ENCODE measurements around the gene GLB1L3.

GLB1L3 gene

DNA sequence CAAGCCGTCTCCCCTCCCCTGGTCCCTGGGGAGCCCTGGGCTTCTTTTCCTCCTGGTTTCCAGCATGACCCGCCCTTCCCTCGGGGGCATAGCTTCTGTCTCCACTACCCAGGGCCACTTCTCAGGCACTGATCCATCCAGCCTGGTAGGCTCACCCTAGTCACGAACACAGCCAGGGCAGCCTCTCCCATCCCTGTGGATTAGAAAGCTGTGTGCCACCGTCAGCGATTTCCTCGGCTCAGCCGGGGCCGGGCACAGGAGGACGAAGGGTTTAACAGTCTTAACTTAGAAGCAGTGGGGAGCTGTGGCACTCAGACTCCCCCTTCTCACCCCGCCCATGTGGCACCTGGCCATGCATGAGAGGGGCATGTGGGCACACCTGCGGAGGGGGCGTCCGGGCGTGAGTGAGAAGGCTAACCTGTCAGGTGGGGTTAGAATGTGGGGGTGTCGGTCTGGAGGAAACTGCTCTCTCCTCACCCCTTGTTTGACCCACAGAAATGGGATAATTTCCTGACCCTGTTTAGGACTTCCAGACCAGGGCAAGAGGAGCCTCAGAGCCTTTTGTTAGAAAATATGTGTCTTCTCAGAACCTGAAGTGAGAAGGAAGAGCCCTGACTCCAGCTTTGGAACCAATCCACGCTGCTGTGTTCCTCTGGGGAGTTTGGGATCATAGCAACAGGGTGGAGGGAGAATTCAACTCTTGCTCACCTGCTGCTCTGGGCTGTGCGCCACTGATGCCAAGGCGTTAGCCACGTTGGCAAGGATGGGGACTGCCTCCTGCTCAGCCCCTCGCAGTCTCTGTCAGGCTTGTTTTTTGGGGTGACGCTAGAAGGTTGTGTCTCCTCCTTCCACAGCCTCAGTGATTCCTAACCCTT lies 70.2 kb downstream of the GLB1L3 start:
- no peak for DNase-seq

DNA sequence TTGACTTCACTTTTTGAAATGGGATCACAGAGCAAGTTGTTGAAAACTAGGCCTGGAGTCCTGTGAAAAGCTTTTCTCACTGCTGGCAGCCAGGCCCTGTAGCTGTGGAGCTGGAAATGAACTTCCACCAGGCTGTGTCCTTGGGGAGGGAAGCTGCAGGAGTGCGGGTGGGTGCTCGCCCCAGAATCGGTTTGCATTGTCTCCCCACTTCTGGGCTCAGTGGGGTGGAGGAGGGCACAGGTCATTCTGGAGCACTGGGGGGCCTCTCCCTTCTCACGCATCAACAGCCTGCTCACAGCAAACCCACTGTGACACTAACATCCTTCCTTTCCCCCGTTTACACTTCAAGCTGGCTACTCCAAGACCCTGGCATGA lies 70.8 kb downstream of the GLB1L3 start:
- no peak for DNase-seq

DNA sequence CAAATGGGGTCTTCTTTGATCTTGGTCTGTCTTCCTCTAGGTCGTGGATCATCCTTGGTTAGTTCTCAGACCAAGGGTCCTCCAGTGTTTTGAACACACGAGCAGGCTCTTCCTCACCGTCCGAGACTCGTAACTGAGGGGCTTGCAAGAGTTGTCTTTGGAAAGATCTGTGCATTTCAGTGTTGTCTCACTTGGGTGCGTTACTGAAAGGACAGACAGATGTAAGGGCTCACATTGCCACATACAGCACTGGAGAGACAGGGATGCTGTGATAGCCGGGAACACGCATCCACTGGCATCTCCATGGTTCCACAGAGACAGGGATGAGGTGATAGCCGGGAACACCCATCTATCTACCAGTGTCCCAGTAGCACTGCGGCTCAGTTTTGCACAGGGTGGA lies 71.3 kb downstream of the GLB1L3 start:
- DNase-seq, result no peak

DNA sequence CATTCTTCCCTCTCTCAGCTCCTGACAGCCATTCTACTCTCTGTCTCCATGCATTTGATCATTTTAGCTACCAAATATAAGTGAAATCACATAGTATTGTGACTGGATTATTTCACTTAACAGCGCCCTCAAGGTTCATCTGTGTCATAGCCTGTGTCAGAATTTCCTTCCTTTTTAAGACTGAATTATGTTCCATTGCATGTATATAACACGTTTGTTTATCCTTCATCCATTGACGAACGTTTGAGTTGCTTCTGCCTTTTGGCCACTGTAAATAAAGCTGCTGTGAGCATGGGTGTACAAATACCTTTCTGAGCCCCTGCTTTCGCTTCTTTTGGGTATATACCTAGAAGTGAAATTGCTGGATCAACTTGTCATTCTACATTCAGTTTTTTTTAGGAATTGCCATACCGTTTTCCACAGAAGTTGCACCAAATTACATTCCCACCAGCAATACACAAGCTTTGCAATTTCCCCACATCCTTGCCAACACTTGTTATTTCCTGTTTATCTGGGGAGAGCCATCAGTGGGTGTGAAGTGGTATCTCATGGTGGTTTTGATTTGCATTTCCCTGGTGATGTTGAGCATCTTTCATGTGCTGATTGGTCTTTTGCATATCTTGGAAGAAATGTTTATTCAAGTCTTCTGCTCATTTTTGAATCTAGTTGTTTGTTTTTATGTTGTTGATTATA lies 73.1 kb downstream of the GLB1L3 start:
- DNase-seq, result no peak

DNA sequence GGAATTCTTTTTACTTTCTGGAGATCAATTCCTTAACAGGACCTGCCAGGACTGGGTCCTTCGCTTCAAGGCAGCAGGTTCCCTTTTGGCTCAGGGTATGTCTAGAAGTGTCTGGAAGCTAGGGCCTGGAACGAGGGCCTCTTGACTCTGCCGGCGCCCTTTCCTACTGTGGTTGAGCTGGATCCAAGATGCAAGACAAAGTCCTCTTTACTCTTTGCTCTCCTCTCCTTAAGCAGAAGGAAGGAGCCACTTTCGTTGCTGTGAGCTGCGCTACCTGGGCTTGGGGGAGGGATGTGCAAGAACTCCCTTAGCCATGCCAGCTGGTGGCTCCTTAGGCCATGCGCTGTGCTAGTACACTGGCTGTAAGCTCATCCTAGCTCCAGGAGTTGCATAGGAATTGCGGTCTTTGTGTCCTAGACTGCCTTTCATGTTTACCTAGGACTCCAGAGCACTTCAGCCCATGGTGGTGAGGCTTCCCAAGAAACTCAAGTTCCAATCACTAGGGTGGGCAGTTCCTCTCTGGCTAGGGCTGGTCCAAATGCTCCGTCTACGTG lies 73.7 kb downstream of the GLB1L3 start:
- no peak for DNase-seq

DNA sequence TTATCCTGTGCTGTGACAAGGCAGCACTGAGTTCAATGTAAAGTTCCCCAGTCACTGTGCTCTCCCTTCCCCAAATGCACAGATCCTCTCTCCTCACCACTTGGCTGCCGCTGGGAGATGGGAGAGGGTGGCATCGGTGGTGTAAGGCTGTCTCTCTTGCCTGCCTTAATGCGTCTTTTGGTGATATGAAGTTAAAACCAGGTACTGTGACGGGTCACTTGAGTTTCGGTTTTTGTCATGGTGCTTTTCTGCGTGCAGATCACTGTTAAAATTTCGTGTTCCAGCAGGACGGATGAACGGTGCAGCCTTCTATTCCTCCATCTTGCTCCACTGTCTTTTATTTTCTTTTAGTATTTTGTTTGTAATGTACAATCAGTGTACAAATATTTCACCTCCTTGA lies 74.2 kb downstream of the GLB1L3 start:
- no peak for DNase-seq

DNA sequence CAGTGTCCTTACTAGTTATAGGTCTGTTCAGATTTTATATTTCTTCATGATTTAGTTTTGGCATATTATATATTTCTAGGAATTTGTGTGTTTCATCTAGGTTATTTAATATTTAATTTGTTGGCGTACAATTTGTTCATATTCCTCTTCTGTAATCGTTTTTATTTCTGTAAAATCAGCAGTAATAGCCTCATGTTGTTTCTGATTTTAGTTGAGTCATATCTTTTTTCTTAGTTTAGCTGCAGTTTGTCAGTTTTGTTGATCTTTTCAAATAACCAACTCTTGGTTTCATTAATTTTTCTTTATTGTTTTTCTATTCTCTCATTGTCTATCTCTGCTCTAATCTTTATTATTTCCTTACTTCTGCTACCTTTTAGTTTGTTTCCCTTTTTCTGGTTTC lies 75.9 kb downstream of the GLB1L3 start:
- no peak for DNase-seq

DNA sequence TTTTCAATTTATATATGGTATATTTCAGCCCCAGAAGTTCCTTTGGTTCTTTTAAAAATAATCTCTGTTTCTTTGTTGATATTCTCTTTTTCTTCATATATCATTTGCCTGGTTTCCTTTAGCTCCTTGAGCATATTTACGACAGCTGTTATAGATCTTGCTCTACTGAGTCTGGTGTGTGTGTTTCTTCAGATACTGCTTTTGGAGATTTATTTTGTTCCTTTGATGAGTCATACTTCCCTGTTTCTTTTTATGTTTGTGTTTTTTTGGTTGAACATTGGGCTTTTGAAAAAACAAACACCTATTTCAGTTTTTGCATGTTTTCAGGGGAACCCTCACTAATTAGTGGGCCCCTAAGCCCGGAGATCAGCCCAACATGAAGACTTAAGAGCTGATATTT lies 79.0 kb downstream of the GLB1L3 start:
- no peak for DNase-seq

DNA sequence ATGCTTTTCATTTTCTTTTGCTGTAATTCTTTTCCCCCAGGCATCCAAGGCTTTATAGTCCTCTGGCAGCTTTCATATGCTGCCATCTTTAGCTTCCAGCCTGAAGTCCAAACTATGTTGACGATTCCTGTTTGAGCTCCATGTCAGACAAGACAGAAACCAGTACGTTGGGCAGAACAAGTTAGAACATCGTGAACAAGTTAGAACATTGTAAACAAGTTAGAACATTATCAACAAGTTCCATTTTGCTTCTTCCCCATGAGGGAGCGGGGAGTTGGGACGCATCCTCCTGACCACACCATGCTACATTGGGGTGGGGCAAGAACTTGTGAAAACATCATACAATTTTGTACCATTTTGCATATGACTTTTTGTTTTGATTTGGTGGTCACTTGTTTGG lies 79.5 kb downstream of the GLB1L3 start:
- no peak for DNase-seq

DNA sequence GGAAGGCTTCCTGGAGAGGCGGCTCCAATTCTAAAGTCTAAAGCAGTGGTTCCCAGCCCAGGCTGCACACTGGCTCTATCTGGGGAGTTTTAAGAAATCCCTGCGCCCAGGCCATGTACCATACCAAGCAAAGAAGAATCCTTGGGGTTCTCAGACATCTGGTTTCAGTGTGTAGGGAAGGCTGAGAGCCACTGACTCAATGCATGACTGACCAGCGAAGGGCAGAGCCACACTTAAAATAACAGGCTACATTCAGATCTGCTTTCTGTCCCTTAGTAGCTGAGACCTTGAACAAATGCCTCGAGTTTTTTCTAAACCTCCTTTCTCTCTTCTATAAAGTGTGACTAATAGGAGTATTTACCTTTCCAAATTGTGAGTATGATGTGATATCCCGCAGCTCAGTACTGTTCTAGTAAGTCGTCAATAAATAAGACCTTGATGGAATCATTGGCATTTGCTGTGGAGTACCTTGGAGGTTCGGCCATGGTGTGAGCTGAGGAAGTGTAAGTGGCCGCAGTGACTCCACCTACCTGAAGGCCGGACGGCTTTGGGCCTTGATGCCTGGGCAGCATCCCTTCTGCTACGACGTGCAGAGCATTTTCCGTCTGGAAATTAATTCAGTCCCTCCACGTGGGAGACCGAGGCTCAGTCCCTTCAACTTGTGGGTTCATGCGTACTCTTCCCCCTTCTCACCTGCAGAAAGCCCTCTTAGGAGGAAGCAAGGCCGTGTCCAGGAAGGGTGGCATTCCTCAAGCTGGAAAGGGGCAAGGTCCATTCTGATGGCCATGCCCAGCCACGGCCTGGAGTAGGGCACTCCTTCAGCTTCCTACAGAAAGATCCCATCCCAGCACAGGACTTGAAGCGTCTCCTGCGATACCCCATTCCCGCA lies 80.7 kb downstream of the GLB1L3 start:
- DNase-seq, result no peak

DNA sequence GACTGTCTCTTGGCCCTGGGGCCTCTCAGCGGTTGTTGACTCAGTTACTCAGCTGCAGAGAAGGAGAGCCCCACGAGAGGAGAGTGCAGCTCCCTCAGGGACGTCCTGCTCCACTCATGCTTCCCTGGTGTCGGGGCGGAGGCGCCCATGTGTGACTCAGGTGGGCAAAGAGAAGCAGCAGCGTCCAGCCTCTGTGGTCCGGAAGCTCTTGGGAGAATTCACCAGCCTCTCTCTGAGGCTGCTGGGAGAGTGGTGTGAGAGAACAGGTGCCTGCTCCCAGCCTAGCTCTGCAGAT lies 81.3 kb downstream of the GLB1L3 start:
- no peak for DNase-seq

DNA sequence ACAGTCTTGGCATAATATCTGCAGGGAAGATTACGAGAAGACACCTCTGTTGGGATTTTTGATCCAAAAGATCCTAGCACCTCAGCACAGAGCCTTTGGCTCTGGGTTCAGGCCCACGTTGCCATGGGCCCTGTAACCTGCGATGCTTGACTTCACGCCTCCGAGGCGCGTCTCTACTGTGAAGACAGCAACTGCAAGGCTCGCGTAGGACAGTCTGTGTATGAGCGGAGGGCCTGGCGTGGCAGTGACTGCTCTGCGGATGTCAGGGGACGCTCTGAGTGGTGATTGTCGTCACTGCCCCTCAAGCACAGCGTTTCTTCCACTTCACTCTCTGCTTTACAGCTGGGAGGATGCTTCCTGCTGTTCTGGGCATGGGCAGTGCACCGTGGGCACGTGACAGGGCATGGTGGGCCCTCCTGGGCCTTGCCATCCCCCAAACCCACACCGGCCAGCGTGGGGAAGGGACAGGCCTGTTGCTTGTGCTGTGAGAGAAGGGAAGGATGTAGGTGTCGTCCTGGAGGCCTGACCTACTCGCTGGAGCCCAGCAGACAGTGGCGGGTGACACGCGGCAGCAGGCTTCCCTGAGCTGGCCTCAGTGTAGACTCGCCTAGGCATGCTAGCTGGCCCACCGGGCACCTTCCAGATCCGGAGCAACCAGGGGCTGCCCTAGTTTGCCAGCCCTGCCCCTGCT lies 82.1 kb downstream of the GLB1L3 start:
- no peak for DNase-seq

DNA sequence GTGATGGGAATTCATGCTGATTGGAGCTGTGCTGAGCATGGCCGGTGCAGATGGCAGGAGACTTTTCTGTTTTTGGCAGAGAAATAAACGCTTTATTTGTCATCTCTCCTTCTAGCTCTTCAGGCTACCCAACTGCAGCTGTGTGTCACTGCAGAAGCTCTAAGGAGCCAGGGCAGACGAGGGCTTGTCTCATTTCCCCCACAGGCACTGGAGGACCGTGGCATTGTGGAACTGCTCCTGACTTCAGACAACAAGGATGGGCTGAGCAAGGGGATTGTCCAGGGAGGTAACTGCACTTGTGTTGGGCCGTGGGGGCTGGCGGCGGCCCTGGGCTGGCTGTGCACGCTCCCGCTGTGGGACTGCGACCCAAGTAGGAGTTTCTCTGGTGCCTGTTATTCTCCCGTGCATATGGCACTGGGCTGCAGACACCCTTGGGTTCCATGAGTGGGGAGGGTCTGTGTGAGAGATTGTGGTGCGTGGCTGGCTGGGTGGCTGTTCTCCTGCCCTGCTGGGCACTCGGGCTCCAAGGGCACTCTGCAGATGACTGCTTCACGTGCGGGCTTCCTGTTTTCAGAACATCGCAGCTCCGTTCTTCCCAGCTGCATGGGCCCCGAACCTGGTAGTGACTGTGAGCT lies 82.8 kb downstream of the GLB1L3 start:
- no peak for DNase-seq

DNA sequence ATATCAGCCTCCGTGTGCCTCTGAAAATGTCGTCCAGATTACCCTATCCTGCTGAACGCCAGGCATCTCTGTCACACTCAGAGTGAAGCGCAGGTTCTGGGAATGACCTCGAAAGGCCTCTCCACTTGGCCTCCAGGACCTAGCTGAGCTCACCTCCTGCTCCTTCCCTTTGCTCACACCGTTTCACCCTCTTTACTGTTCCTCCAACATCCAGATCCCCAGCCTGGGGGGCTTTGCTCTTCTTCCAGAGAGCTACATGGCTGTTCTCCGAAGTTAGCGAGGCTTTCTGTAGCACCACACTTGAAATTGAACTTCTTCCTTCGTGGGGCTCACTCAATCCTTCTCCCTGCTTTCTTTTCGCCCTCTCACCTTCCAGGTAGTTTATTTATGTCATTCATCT lies 83.5 kb downstream of the GLB1L3 start:
- no peak for DNase-seq

DNA sequence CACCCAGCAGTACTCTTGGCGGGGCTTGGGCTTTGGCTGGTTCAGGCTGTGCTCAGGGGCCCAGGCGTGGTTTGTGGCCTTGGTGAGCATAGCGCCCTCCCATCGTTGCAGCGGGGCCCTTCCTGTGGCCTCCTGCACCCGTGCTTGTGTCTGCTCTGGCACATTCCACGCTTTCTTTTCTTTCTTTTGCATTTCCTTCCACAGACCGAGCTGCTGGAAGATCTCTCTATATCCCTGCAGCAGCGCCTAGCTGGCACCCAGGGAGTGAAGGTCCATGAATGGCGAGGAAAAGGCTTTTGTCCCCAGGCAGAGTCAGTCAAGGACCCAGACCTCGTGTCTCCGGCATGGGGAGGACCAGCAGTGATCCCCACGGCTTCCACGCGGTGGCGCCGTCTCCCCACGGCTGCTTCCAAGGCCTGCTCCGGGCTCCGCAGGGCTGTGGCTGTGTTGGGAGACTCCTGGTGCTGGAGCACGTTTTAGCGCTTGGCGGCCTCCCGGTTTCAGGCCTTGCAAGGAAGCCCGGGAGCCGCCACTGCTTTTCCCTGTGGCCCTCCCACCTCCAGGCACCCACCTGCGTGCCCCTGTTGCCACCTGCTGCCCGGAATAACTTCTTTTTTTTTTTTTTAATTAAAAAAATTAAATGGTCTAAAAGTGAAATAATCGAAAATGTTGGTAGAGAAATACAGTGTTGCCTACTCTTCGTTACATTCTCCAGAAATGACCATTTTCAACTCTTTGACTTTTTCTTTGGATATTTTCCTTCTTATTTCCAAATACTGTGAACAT lies 84.1 kb downstream of the GLB1L3 start:
- peak; percentile 34 for DNase-seq

DNA sequence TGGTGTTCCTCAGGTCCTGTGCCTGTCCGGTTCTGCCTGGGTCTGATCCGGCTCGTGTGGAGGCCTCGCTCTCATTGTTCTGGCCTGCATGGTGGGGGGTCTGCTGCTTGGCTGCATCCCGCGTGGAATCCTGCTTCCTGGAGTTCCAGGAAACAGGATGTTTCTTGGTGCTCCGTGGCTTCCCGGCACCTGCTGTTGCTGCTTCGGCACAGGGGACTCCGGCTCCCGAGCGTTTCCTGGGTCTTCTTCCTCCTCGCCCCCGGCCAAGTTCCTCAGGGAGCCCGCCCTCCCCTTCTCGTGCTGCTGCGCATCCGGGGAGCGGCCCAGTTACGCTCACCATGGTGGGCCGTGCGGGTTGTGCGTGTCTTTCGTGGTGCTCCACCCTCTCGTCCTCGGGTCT lies 85.5 kb downstream of the GLB1L3 start:
- DNase-seq, result no peak

DNA sequence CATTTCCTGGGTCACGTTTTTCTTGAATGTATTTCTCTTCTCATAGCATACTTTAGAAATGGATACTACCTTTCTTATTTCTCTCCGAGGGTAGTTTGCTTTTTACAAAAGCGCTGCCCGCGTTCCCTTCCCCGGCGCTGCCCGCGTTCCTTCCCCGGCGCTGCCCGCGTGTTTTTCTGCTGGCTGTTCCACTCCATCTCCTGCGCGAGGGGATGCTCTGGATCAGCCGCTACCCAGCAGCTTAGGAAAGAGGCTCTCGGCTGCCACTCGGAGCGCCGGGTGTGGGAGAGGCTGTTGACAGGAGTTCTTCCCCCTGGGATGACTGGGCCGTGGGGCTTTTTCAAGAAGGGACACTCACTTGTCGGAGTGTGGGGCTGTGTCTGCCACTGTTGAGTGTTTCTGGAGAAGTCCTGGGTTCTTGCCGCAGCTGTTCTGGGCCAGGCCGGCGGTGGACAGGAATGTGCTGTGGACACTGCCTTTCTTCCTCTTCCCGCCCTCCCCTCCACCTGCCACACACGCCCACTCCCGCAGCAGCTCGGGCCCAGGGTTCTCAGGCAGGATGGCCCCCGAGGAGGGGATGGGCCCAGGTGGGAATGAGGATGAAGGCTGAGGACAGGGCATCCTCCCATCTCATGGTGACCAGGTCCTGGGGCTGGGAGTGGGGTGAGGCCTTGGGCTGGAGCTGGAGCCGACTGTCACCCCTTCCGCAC lies 86.2 kb downstream of the GLB1L3 start:
- no peak for DNase-seq

DNA sequence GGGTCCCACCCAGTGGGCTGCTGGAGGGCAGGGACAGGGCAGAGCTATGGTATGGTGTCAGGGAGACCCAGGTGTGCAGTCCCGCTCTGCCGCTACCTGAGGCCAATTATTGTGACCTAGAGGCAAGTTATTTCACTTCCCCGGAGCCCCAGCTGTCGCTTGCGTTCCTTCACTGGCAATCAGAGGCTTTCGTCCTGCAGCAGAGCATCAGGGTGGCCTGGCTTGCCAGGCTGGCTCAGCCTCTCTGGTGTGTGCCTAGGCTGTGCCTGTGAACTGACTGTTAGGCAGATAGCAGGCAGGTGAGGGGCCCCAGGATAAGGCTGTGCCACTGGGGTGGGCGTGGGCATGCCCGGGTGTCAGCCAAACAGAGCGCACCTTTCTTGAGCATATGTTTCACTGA lies 87.0 kb downstream of the GLB1L3 start:
- DNase-seq, result no peak

DNA sequence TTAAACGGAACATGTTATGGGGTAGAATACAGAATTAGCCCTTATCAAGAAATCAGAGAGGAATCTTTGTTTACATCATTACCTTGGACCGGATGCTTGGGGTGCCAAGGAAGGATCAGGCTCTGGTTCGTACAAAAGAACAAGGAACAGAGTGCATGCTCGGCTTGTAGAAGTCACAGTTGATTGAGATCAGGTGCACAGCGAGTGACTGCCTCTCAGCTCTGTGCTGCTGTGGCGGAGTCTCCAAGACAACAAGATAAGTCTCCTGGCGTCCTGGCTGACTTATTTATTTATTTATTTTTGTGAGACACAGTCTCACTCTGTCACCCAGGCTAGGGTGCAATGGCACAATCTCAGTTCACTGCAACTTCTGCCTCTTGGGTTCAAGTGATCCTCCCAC lies 87.4 kb downstream of the GLB1L3 start:
- no peak for DNase-seq

DNA sequence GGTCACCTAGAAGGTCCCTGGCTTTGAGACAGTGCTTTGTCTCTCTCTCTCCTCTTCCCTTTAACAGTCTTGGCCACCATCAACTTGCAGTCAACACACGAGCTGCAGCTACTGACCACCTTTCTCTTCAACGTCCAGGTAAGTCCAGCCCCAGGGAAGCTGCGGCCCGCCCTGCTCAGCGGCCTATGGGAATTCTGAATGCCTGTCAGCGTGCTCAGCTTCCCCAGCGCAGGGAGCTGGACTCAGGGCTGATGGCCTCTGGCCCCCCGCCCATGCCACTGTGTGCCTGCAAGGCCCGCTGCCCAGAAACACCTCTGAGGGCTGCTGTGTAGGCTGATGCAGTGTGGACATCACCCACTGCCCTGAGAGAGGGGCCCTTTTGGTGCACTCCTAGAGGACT lies 88.1 kb downstream of the GLB1L3 start:
- no peak for DNase-seq

Measured in effector CD8-positive, alpha-beta T cell (primary cell).